GM12878 (cell line): ENCODE measurements around the gene TMEM178A. TPM values are rescaled to one million over a fixed set of nuclear protein-coding genes. Genes with fewer than 3 reads are reported as not detected.

ENCODE experiments used
- ATAC-seq: fragments of 200-7000 bp; cut with Tn5 transposase; 3 replicates; pipeline ENCODE4 v1.9.1; 2020; ENCODE audit warnings: mild to moderate bottlenecking, moderate library complexity
- BruUV-seq: library from RNA; stranded (reverse); fragments of 400-500 nt; replicated peaks from 2 replicates; lab custom pipeline; 2021; lab: Mats Ljungman, UMichigan
- CTCF ChIA-PET: fragments of 300-600 bp; sonication (Branson Sonifier 250); formaldehyde crosslinking; extraction: SDS; loops from one replicate; lab custom pipeline; 2021; ENCODE audit warnings: inconsistent platforms; lab: Yijun Ruan, JAX
- POLR2A ChIA-PET: fragments of 350-600 bp; formaldehyde crosslinking; extraction: SDS; loops from one replicate; lab custom pipeline; 2021; ENCODE audit warnings: inconsistent platforms; lab: Charles Lee
- RAD21 ChIA-PET: fragments of 300-600 bp; sonication (Branson Sonifier 250); formaldehyde crosslinking; loops from one replicate; lab custom pipeline; 2023; ENCODE audit warnings: antibody characterized with exemption; ENCODE audit not compliant: unreplicated experiment; lab: Charles Lee
- SMC1A ChIA-PET: fragments of 300-600 bp; sonication (Branson Sonifier 250); formaldehyde crosslinking; loops from one replicate; lab custom pipeline; 2023; ENCODE audit not compliant: unreplicated experiment, uncharacterized antibody; lab: Charles Lee
- DNase-seq: peaks from one replicate; pipeline ENCODE4 v3.0.0-alpha.2; 2011; ENCODE audit warnings: low read depth, low spot score
- FAIRE-seq: peaks from 3 replicates; lab custom pipeline; 2011; peaks lifted over from hg19 to GRCh38; lab: Jason Lieb, UNC
- H2AFZ ChIP-seq: 2 replicates; pipeline ENCODE4 v1.6.0; 2011; ENCODE audit warnings: low read depth, low read length, control low read depth; ENCODE audit not compliant: control insufficient read depth
- H3K27ac ChIP-seq: 2 replicates; pipeline ENCODE4 v1.5.1; 2011; ENCODE audit warnings: control low read depth; ENCODE audit not compliant: control insufficient read depth, insufficient read depth
- H3K27me3 ChIP-seq, 2 experiments: replicated peaks in 1 of 2; 2 replicates each; pipeline versions ENCODE4 v1.6.0 to v1.6.1; 2011; ENCODE audit warnings: low read length in 1 of 2; ENCODE audit not compliant: control insufficient read depth in 2 of 2, insufficient read depth in 2 of 2
- H3K36me3 ChIP-seq, 2 experiments: 2 replicates each; pipeline ENCODE4 v1.5.1; 2011; ENCODE audit warnings: low read length in 1 of 2; ENCODE audit not compliant: control insufficient read depth in 2 of 2, insufficient read depth in 2 of 2
- H3K4me1 ChIP-seq: 2 replicates; pipeline ENCODE4 v1.6.1; 2011; ENCODE audit warnings: mild to moderate bottlenecking, low read length, moderate library complexity, mixed read lengths; ENCODE audit not compliant: control insufficient read depth, insufficient read depth
- H3K4me2 ChIP-seq: 2 replicates; pipeline ENCODE4 v1.6.0; 2011; ENCODE audit warnings: control low read depth; ENCODE audit not compliant: control insufficient read depth, insufficient read depth
- H3K4me3 ChIP-seq: fragments of 200-600 bp; sonication (generic); 2 replicates; pipeline ENCODE4 v1.5.1; 2016
- H3K79me2 ChIP-seq: 2 replicates; pipeline ENCODE4 v1.6.0; 2011; ENCODE audit warnings: low read length; ENCODE audit not compliant: control insufficient read depth, insufficient read depth
- H3K9ac ChIP-seq: 2 replicates; pipeline ENCODE4 v1.8.0; 2011; ENCODE audit warnings: low read length, control low read depth, mixed read lengths; ENCODE audit not compliant: control insufficient read depth, insufficient read depth
- H3K9me3 ChIP-seq: replicated peaks from 3 replicates; pipeline ENCODE4 v1.5.1; 2011; ENCODE audit warnings: mild to moderate bottlenecking, low read length; ENCODE audit not compliant: control insufficient read depth, insufficient read depth
- H4K20me1 ChIP-seq: 2 replicates; pipeline ENCODE4 v1.6.0; 2011; ENCODE audit not compliant: control insufficient read depth, insufficient read depth
- EED ChIP-seq: sonication (generic); IDR thresholded peaks from 2 replicates; pipeline ENCODE4 v1.6.1; 2016; ENCODE audit warnings: antibody characterized with exemption, low read depth
- EZH2 ChIP-seq: IDR thresholded peaks from 2 replicates; pipeline ENCODE4 v1.6.1; 2012; ENCODE audit warnings: low read depth, mild to moderate bottlenecking, control low read depth, inconsistent platforms, low read length, borderline replicate concordance; ENCODE audit not compliant: control insufficient read depth
- NR2C1 ChIP-seq: fragments of 450-650 bp; IDR thresholded peaks from 2 replicates; pipeline ENCODE4 v1.6.1; 2017; ENCODE audit warnings: antibody characterized with exemption, mild to moderate bottlenecking, moderate library complexity
- PAX5 ChIP-seq: IDR thresholded peaks from 2 replicates; pipeline ENCODE4 v1.6.1; 2011; ENCODE audit warnings: low read depth, low read length, borderline replicate concordance
- RBBP5 ChIP-seq: fragments of 200-600 bp; sonication (generic); conservative IDR thresholded peaks from 2 replicates; pipeline ENCODE4 v1.6.1; 2016
- RCOR1 ChIP-seq: conservative IDR thresholded peaks from 2 replicates; pipeline ENCODE4 v1.6.1; 2012; ENCODE audit warnings: low read depth, low read length, improper control_type of control experiment
- TARDBP ChIP-seq: IDR thresholded peaks from 2 replicates; pipeline ENCODE4 v1.6.1; 2016; ENCODE audit warnings: borderline replicate concordance
- WGBS: methylation state at CpG from one replicate; pipeline ENCODE4 v1.1.6; 2016; ENCODE audit warnings: low lambda C conversion rate; ENCODE audit not compliant: insufficient replicate concordance, insufficient coverage; ENCODE audit errors: missing lambda C conversion rate; 5-methylcytosine and 5-hydroxymethylcytosine counted together
- in situ Hi-C: fragments of 300-500 bp; cut with MboI; formaldehyde crosslinking; loops from 9 replicates; pipeline ENCODE4 v1.14.3; 2018; ENCODE audit warnings: mixed read lengths
- intact Hi-C: fragments of 100-400 bp; cut with micrococcal nuclease; formaldehyde crosslinking; loops from one replicate; pipeline ENCODE4 v1.14.2; 2022; ENCODE audit not compliant: unreplicated experiment
- polyA plus RNA-seq, 11 experiments: library from polyadenylated mRNA; depleted of rRNA in 4 of 11; unstranded in 6 of 11; stranded (reverse) in 5 of 11; fragments of >200 nt; fragmentation: Nextera tagmentation in 4 of 11; fragmentation: Illumina TruSeq in 1 of 11; extraction: Ambion mirVana in 4 of 11; extraction: Trizol in 1 of 11; gene quantifications; 1 replicate in 1 of 11; 2 replicates in 10 of 11; pipeline versions ENCODE4 v1.2.1 to v1.2.3, GENCODE V29; 2011 to 2016; ENCODE audit warnings: inconsistent platforms in 2 of 11, missing spikeins in 2 of 11, low read depth in 1 of 11
- total RNA-seq, 4 experiments: library from RNA; depleted of rRNA in 3 of 4; stranded (reverse); fragments of >200 nt in 3 of 4; fragmentation: Illumina TruSeq in 1 of 4; extraction: Trizol in 1 of 4; gene quantifications; 2 replicates each; pipeline versions ENCODE4 v1.2.1 to v1.2.3, GENCODE V29; 2013 to 2021
- TF ChIP-seq, protein P1 (sequence below): IDR thresholded peaks from 2 replicates; pipeline ENCODE4 v1.6.1; 2011; ENCODE audit warnings: mild to moderate bottlenecking, low read depth, low read length, moderate library complexity; ENCODE audit not compliant: insufficient replicate concordance
- TF ChIP-seq, protein P2 (sequence below), 3 experiments: IDR thresholded peaks in 2 of 3; conservative IDR thresholded peaks in 1 of 3; 2 replicates each; pipeline ENCODE4 v1.5.1; 2011; ENCODE audit warnings: low read depth in 3 of 3, low read length in 3 of 3, mild to moderate bottlenecking in 3 of 3, control low read depth in 2 of 3, moderate library complexity in 2 of 3, inconsistent platforms in 1 of 3, mixed read lengths in 1 of 3; ENCODE audit not compliant: control insufficient read depth in 2 of 3, insufficient read depth in 1 of 3; ENCODE audit errors: extremely low read depth in 1 of 3
- TF ChIP-seq, protein P3 (sequence below): fragments of 450-650 bp; formaldehyde crosslinking; IDR thresholded peaks from 2 replicates; pipeline ENCODE4 v1.4.0; 2020; ENCODE audit warnings: mild to moderate bottlenecking, moderate library complexity
- TF ChIP-seq, protein P4 (sequence below): fragments of 450-650 bp; IDR thresholded peaks from 2 replicates; pipeline ENCODE4 v1.6.1; 2017; ENCODE audit warnings: mild to moderate bottlenecking

The TMEM178A gene
- total and polyA plus RNA-seq, 10 of the 15 experiments (the other 5 are each of a cell fraction or from before 2014, with no cell fraction given) = not detected

DNA sequence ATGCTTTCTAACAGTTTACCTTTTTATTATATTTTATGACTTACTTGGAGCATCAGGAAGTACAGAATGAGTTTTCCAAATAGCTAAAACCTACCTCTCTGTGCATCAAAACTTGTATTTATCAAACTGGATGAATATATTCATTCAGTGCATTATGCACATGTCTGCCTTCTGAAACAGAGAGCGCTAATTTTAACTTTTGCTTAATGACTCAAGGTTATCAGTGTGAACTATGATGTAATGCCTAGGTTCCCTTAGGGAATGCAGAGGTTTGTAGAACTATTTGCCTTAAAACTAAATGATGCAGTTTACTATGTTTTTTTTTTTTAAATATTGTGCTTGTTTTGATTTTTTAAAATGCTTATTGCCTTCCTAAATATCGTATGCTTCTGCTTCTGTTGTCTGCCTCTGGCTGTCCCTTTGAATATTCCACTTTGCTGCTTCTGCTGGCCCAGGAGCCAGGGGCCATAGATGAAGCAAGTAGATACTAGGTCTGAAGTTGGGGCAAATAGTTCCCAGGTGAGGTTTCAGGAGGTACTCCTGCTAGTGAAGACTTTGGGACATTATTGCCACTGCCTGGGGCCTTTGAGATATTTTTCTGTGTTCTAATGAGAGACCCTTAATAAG, 16.5 kb downstream of the TMEM178A start:
- H3K79me2 ChIP-seq = no peaks in the 10 kb centered on the region
- WGBS = 6% methylated on average over 2 of the region's 2 CpGs
- ChIA-PET CTCF (no interaction called here), POLR2A (no interaction called here), RAD21 (no interaction called here), SMC1A (no interaction called here)
- H3K4me1 ChIP-seq = no peaks in the 10 kb centered on the region
- ATAC-seq (no peak), FAIRE-seq (no peak), DNase-seq (no peak)
- no peaks in the 10 kb centered on the region for H3K9me3 ChIP-seq
- H3K27me3 ChIP-seq = no peaks in the 10 kb centered on the region
- no peak overlapping the region for H2AFZ ChIP-seq
- in situ Hi-C loops = no loop called here
- no peak overlapping the region for H3K9ac ChIP-seq
- no peak overlapping the region for H3K27ac ChIP-seq
- H3K4me2 ChIP-seq = no peak overlapping the region
- H3K36me3 ChIP-seq = no peaks in the 10 kb centered on the region
- no peak overlapping the region for H3K4me3 ChIP-seq
- TF ChIP-seq NR2C1 = no peak
- TF ChIP-seq, protein P1, sequence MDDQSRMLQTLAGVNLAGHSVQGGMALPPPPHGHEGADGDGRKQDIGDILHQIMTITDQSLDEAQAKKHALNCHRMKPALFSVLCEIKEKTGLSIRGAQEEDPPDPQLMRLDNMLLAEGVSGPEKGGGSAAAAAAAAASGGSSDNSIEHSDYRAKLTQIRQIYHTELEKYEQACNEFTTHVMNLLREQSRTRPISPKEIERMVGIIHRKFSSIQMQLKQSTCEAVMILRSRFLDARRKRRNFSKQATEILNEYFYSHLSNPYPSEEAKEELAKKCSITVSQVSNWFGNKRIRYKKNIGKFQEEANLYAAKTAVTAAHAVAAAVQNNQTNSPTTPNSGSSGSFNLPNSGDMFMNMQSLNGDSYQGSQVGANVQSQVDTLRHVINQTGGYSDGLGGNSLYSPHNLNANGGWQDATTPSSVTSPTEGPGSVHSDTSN = no peak
- no peak for TF ChIP-seq RCOR1
- TF ChIP-seq RBBP5 = no peak
- TF ChIP-seq, protein P2, sequence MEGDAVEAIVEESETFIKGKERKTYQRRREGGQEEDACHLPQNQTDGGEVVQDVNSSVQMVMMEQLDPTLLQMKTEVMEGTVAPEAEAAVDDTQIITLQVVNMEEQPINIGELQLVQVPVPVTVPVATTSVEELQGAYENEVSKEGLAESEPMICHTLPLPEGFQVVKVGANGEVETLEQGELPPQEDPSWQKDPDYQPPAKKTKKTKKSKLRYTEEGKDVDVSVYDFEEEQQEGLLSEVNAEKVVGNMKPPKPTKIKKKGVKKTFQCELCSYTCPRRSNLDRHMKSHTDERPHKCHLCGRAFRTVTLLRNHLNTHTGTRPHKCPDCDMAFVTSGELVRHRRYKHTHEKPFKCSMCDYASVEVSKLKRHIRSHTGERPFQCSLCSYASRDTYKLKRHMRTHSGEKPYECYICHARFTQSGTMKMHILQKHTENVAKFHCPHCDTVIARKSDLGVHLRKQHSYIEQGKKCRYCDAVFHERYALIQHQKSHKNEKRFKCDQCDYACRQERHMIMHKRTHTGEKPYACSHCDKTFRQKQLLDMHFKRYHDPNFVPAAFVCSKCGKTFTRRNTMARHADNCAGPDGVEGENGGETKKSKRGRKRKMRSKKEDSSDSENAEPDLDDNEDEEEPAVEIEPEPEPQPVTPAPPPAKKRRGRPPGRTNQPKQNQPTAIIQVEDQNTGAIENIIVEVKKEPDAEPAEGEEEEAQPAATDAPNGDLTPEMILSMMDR (IDR thresholded peaks at IDR 0.05 in 2 of 3, conservative IDR thresholded peaks at IDR 0.05 in 1 of 3; ENCODE audit: control insufficient read depth in 2 of 3, extremely low read depth in 1 of 3, insufficient read depth in 1 of 3, low read depth in 3 of 3, low read length in 3 of 3) = no peak
- TF ChIP-seq EED = no peak
- no peak for TF ChIP-seq TARDBP
- TF ChIP-seq EZH2 = no peak
- TF ChIP-seq, protein P3, sequence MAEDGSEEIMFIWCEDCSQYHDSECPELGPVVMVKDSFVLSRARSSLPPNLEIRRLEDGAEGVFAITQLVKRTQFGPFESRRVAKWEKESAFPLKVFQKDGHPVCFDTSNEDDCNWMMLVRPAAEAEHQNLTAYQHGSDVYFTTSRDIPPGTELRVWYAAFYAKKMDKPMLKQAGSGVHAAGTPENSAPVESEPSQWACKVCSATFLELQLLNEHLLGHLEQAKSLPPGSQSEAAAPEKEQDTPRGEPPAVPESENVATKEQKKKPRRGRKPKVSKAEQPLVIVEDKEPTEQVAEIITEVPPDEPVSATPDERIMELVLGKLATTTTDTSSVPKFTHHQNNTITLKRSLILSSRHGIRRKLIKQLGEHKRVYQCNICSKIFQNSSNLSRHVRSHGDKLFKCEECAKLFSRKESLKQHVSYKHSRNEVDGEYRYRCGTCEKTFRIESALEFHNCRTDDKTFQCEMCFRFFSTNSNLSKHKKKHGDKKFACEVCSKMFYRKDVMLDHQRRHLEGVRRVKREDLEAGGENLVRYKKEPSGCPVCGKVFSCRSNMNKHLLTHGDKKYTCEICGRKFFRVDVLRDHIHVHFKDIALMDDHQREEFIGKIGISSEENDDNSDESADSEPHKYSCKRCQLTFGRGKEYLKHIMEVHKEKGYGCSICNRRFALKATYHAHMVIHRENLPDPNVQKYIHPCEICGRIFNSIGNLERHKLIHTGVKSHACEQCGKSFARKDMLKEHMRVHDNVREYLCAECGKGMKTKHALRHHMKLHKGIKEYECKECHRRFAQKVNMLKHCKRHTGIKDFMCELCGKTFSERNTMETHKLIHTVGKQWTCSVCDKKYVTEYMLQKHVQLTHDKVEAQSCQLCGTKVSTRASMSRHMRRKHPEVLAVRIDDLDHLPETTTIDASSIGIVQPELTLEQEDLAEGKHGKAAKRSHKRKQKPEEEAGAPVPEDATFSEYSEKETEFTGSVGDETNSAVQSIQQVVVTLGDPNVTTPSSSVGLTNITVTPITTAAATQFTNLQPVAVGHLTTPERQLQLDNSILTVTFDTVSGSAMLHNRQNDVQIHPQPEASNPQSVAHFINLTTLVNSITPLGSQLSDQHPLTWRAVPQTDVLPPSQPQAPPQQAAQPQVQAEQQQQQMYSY = no peak
- TF ChIP-seq, protein P4, sequence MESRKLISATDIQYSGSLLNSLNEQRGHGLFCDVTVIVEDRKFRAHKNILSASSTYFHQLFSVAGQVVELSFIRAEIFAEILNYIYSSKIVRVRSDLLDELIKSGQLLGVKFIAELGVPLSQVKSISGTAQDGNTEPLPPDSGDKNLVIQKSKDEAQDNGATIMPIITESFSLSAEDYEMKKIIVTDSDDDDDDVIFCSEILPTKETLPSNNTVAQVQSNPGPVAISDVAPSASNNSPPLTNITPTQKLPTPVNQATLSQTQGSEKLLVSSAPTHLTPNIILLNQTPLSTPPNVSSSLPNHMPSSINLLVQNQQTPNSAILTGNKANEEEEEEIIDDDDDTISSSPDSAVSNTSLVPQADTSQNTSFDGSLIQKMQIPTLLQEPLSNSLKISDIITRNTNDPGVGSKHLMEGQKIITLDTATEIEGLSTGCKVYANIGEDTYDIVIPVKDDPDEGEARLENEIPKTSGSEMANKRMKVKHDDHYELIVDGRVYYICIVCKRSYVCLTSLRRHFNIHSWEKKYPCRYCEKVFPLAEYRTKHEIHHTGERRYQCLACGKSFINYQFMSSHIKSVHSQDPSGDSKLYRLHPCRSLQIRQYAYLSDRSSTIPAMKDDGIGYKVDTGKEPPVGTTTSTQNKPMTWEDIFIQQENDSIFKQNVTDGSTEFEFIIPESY = no peak
- no peak for TF ChIP-seq PAX5
- intact Hi-C loops = no loop called here
- no peaks in the 10 kb centered on the region for H4K20me1 ChIP-seq
- no TSS peak for BruUV-seq
